NK-92 (cell line): ENCODE measurements around the gene MRPL53.

ENCODE experiments used
- DNase-seq: peaks from one replicate; lab custom pipeline; 2025; ENCODE audit not compliant: unreplicated experiment; lab: John Stamatoyannopoulos, UW

The MRPL53 gene

GRCh38 chr2:74429487-74430451 is 42.7 kb downstream of the MRPL53 start:
- DNase-seq, result no peak

- DNase-seq, result no peak
These were observed 43.8 kb downstream of the MRPL53 start for GRCh38 chr2:74428675-74429074.

GRCh38 chr2:74427551-74427950 is 44.9 kb downstream of the MRPL53 start:
- DNase-seq, result no peak

GRCh38 chr2:74426181-74426758 is 46.2 kb downstream of the MRPL53 start:
- DNase-seq, result no peak

GRCh38 chr2:74425523-74425922 is 47.0 kb downstream of the MRPL53 start:
- DNase-seq, result no peak

- no peak for DNase-seq
These were observed 47.5 kb downstream of the MRPL53 start for GRCh38 chr2:74424995-74425406.

GRCh38 chr2:74424139-74424992 is 48.1 kb downstream of the MRPL53 start:
- no peak for DNase-seq

- no peak for DNase-seq
These were observed 49.0 kb downstream of the MRPL53 start for GRCh38 chr2:74423231-74424095.
